ENCODE data around the gene ZNF805. TPM values are rescaled to one million over a fixed set of nuclear protein-coding genes. Genes with fewer than 3 reads are reported as not detected.

The ZNF805 gene
- total and polyA plus RNA-seq, 2 of the 13 experiments (the other 11 are each of a cell fraction or from before 2014, with no cell fraction given): 5.1 to 12.8 TPM

GRCh38 chr19:57280165-57280961 lies 39.9 kb downstream of the ZNF805 start, which contains the start of gene ZNF460 (continued):
- TF ChIP-seq FOXO1 (CRISPR knock-in tag; IDR thresholded peaks at IDR 0.05) (no peak; the same call in 1 of the 2 replicates), ZNF33A (CRISPR knock-in tag; IDR thresholded peaks at IDR 0.05; ENCODE audit: borderline replicate concordance) (no peak; the same call in 1 of the 2 replicates), ZNF780A (CRISPR knock-in tag; IDR thresholded peaks at IDR 0.05) (no peak), RARG (CRISPR knock-in tag; IDR thresholded peaks at IDR 0.05; ENCODE audit: low read depth) (no peak), GLI4 (CRISPR knock-in tag; IDR thresholded peaks at IDR 0.05; ENCODE audit: borderline replicate concordance) (0 out of 2 replicates have a peak, but pooled peaks have one; percentile 28), PCBP1 (IDR thresholded peaks at IDR 0.05; ENCODE audit: borderline replicate concordance, low read depth, low read length) (0 out of 2 replicates have a peak, but pooled peaks have one; percentile 38), MTA1 (CRISPR knock-in tag; IDR thresholded peaks at IDR 0.05; ENCODE audit: borderline replicate concordance) (peak; percentile 62; the same call in 1 of the 2 replicates), ZNF562 (CRISPR knock-in tag; IDR thresholded peaks at IDR 0.05; ENCODE audit: borderline replicate concordance) (no peak), FOXC1 (CRISPR knock-in tag; IDR thresholded peaks at IDR 0.05; ENCODE audit: borderline replicate concordance) (peak; percentile 76; the same call in 1 of the 2 replicates), ZFP36L2 (CRISPR knock-in tag; IDR thresholded peaks at IDR 0.05) (peak; percentile 49; the same call in 1 of the 2 replicates), ZNF549 (CRISPR knock-in tag; IDR thresholded peaks at IDR 0.05) (no peak), JDP2 (CRISPR knock-in tag; IDR thresholded peaks at IDR 0.05; ENCODE audit: borderline replicate concordance) (no peak)

DNA sequence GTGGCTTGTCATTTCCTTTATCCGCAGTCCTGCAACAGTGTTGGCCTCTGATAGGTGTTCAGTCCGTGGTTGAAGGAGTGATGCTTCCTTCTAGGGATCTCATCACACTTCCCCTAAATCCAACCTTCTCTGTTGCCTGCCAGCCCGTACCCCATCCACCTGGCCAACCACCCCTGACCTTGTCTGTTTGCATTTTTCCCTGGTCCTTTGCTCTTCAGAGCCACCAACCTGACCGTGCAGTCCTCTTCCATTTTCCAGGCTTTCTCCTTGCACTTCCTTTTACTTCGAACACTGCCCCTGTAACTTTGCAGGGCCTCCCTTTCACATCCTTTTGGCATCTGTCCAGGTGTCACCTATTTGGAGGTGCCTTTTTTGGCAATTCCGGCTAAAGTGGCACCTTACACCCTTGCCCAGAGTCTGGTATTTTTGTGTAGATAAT lies 40.5 kb downstream of the ZNF805 start:
- WGBS (ENCODE audit: low lambda C conversion rate): 2% methylated on average over 6 of the region's 6 CpGs
- peaks cover 56% of the 10 kb centered on the region for H3K79me2 ChIP-seq (ENCODE audit: insufficient read depth, low read length)
- H3K9ac ChIP-seq (ENCODE audit: insufficient read depth, low read depth, low read length): peak overlapping the region; percentile 100
- H3K27me3 ChIP-seq (ENCODE audit: control insufficient read depth in 1 of 2, insufficient read depth in 2 of 2, low read length in 2 of 2): no peaks in the 10 kb centered on the region; a peak in 1 of 5 replicates
- in situ Hi-C loops (cut with HindIII; ENCODE audit: extremely low pct_ligation_motif_present, low pct_unique_long_range_greater_than_20kb): loop anchor here (5.0 kb wide), 1 partner anchor 39 kb away; the partner anchor contains the start of gene ZNF805
- peak overlapping the region; percentile 80 for H3K4me2 ChIP-seq (ENCODE audit: low read depth, low read length)
- intact Hi-C loops (cut with micrococcal nuclease; ENCODE audit: unreplicated experiment): loop anchor here (1.0 to 2.0 kb wide), 2 partner anchors 41 to 82 kb away; partner anchors contain the start of genes TRAPPC2B, ZNF547 and ZNF805
- peak overlapping the region; percentile 98 for H3K27ac ChIP-seq (ENCODE audit: extremely low read length, insufficient read depth, low read length)
- FAIRE-seq (peak; percentile 40), DNase-seq (ENCODE audit: low spot score) (no peak), ATAC-seq (no peak)
- peaks cover 16 to 22% of the 10 kb centered on the region in 2 experiments for H3K36me3 ChIP-seq (replicated peaks in 1 of 2; ENCODE audit: control insufficient read depth in 1 of 2, insufficient read depth in 2 of 2, low read length in 2 of 2)
- no TSS peak for BruUV-seq (replicated peaks)
- H4K20me1 ChIP-seq (ENCODE audit: insufficient read depth, low read length): peaks cover 23% of the 10 kb centered on the region
- peak overlapping the region; percentile 79 to 95 (median 87) for H3K4me3 ChIP-seq (replicated peaks in 1 of 3; ENCODE audit: insufficient read depth in 1 of 3, low read depth in 2 of 3, low read length in 3 of 3)
- H2AFZ ChIP-seq (ENCODE audit: low read length): no peak overlapping the region
- CTCF ChIA-PET (ENCODE audit: low intra/inter-chr PET ratio, low total read pairs): no interaction called here
- no peaks in the 10 kb centered on the region for H3K9me3 ChIP-seq (ENCODE audit: low read length)
- peaks cover 59% of the 10 kb centered on the region for H3K4me1 ChIP-seq (ENCODE audit: insufficient read depth, low read length)
- POLR2A ChIA-PET: interaction anchor here (0.7 to 1.0 kb wide), 2 partner anchors 8 to 41 kb away, joined by 4 read pairs; partner anchors contain the start of gene ZNF805
- no peak for TF ChIP-seq ONECUT2 (CRISPR knock-in tag; IDR thresholded peaks at IDR 0.05)
- no peak for TF ChIP-seq ZNF276 (CRISPR knock-in tag; IDR thresholded peaks at IDR 0.05; ENCODE audit: low read depth)
- 0 out of 2 replicates have a peak, but pooled peaks have one; percentile 12 for TF ChIP-seq ZNF224 (CRISPR knock-in tag; IDR thresholded peaks at IDR 0.05)
- no peak for TF ChIP-seq TP53 (CRISPR knock-in tag; conservative IDR thresholded peaks at IDR 0.05)
- TF ChIP-seq, protein P1, sequence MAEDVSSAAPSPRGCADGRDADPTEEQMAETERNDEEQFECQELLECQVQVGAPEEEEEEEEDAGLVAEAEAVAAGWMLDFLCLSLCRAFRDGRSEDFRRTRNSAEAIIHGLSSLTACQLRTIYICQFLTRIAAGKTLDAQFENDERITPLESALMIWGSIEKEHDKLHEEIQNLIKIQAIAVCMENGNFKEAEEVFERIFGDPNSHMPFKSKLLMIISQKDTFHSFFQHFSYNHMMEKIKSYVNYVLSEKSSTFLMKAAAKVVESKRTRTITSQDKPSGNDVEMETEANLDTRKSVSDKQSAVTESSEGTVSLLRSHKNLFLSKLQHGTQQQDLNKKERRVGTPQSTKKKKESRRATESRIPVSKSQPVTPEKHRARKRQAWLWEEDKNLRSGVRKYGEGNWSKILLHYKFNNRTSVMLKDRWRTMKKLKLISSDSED (CRISPR knock-in tag; IDR thresholded peaks at IDR 0.05): no peak
- TF ChIP-seq CC2D1A (CRISPR knock-in tag; IDR thresholded peaks at IDR 0.05): no peak

Measured in HepG2 (cell line).